ENCODE data around the gene AFF1. TPM values are rescaled to one million over a fixed set of nuclear protein-coding genes. Genes with fewer than 3 reads are reported as not detected.

AFF1 gene
- total RNA-seq, 4 donors from 2014 or later, result 90.1 to 132 (median 101) TPM

- no peak for TF ChIP-seq CTCF (IDR thresholded peaks at IDR 0.05; ENCODE audit: low read depth)
Observed at GRCh38 chr4:87118826-87119225, 184.0 kb downstream of the AFF1 start.

- TF ChIP-seq CTCF (IDR thresholded peaks at IDR 0.05; ENCODE audit: low read depth), result no peak
Observed at GRCh38 chr4:87120010-87120409, 185.2 kb downstream of the AFF1 start.

- no peak for TF ChIP-seq CTCF (IDR thresholded peaks at IDR 0.05; ENCODE audit: low read depth)
Observed at GRCh38 chr4:87120411-87121162, 185.8 kb downstream of the AFF1 start.

GRCh38 chr4:87121341-87122065 is 186.7 kb downstream of the AFF1 start:
- TF ChIP-seq CTCF (IDR thresholded peaks at IDR 0.05; ENCODE audit: low read depth), result no peak

GRCh38 chr4:87122252-87122651 is 187.4 kb downstream of the AFF1 start:
- TF ChIP-seq CTCF (IDR thresholded peaks at IDR 0.05; ENCODE audit: low read depth), result no peak

GRCh38 chr4:87126056-87126455 is 191.2 kb downstream of the AFF1 start:
- no peak for TF ChIP-seq CTCF (IDR thresholded peaks at IDR 0.05; ENCODE audit: low read depth)

GRCh38 chr4:87128006-87128705 is 193.3 kb downstream of the AFF1 start:
- TF ChIP-seq CTCF (IDR thresholded peaks at IDR 0.05; ENCODE audit: low read depth), result no peak
